HK-2 (cell line): Measurements from ENCODE around the gene KIAA1191.
"Not testable (repeated sequence)": the region's sequence is repeated elsewhere in the genome, so short reads cannot be mapped to it uniquely, and the experiment has no call there.

Source experiments
- DNase-seq: peaks from one replicate; pipeline ENCODE4 v3.0.0-alpha.2; 2018; ENCODE audit not compliant: unreplicated experiment

KIAA1191 gene

DNA sequence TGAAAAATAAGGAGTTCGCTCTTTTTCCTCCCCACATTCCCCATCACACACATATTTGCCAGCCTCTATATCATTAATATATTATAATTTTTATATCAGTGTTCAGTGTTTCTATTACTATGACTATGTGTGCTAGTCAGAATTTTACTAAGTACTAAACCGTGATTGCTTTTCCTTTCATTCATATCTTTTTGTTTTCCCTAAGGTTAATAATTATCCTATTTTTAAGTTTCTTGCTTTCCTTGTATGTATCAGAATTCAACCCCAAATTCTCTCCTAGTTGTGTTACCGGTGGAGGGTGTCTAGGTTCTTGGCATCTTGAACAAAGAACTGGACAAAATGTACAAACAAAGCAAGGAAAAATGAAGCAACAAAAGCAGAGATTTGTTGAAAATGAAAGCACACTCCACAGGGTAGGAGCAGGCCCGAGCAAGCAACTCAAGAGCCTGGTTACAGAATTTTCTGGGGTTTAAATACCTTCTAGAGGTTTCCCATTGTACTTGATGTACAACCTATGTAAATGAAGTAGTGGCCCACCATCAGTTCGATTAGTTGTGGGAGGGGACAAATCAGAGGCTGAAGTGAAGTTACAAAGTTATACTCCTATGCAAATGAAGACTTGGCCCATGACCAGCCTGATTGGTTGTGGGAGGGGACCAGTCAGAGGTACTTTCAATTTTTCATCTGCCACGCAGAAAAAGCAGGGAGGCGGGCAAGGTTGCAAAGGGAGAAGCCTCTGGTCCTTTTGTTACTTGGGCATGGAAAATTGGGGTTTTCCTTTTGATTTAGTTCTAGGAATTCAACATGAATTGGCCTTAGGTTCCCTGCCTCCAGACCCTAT lies 43.8 kb downstream of the KIAA1191 start:
- DNase-seq = no peak

DNA sequence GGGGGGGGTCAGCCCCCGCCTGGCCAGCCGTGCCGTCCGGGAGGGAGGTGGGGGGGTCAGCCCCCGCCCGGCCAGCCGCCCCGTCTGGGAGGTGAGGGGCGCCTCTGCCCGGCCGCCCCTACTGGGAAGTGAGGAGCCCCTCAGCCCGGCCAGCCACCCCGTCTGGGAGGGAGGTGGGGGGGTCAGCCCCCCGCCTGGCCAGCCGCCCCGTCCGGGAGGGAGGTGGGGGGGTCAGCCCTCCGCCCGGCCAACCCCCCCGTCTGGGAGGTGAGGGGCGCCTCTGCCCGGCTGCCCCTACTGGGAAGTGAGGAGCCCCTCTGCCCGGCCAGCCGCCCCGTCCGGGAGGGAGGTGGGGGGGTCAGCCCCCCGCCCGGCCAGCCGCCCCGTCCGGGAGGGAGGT lies 56.2 kb downstream of the KIAA1191 start:
- not testable (repeated sequence) for DNase-seq
